ENCODE measurements around the gene GNB4.

GRCh38 chr3:179418610-179419009 is 32.7 kb downstream of the GNB4 start:
- no peak for TF ChIP-seq CTCF (IDR thresholded peaks at IDR 0.05; ENCODE audit: insufficient read depth, low read depth, low read length)
- no peak for TF ChIP-seq EZH2 (IDR thresholded peaks at IDR 0.05; ENCODE audit: insufficient read depth, low read length)

All from astrocyte (in vitro differentiated cells and primary cell).